Stimulated activated CD8-positive, alpha-beta memory T cell treated with anti-CD3 and anti-CD28 coated beads, Interleukin-12 subunit alpha, Interleukin-12 subunit beta, amount 100 ng/mL, for 24 hours (primary cell): Measurements from ENCODE around the gene SCART1.
"Not testable (repeated sequence)": the region's sequence is repeated elsewhere in the genome, so short reads cannot be mapped to it uniquely, and the experiment has no call there.

ENCODE experiments used
- DNase-seq: peaks from one replicate; pipeline ENCODE4 v3.0.0-alpha.2; 2020; ENCODE audit errors: extremely low read depth

Gene SCART1

GRCh38 chr10:133453516-133454203 lies at the start of gene SCART1:
Gene SCART1 (plus strand): TSS chr10:133453945. CDS start chr10:133453998, 53 bp downstream.
- no peak for DNase-seq

DNA sequence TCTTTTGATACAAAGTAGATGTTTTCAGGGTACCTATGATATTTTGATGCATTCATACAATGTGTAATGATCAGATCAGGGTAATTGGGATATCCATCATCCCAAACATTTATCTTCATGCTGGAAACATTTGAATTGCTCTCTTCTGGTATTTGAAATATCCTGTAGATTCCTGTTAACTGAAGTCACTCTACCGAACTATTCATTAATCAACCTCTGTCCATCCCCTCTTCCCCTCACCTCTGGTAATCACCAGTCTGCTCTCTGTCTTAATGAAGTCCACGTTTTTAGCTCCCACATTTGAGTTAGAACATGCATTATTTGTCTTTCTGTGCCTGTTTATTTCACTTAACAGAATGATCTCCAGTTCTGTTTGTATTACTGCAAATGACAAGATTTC lies 48.5 kb upstream of the SCART1 start:
- no peak for DNase-seq

- no peak for DNase-seq
These were observed 47.8 kb upstream of the SCART1 start for GRCh38 chr10:133405844-133406527.

- DNase-seq = no peak
These were observed 42.0 kb upstream of the SCART1 start for GRCh38 chr10:133411523-133412380.

DNA sequence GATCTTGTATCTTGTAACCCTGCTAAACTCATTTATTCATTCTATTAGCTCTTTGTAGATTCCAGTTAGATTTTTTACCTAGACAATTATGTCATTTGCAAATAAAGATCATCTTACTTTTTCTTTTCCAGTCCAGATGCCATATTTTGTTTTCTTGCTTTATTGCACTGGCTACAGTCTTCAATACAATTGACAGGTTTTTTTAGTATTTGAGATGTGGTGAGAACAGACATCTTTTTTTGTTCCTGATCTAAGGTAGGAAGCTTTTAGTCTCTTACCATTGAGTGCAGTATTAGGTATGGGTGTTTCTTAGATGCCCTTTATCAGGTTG lies 41.4 kb upstream of the SCART1 start:
- no peak for DNase-seq

- not testable (repeated sequence) for DNase-seq
These were observed 39.3 kb upstream of the SCART1 start for GRCh38 chr10:133414401-133414800.

- no peak for DNase-seq
These were observed 38.0 kb upstream of the SCART1 start for GRCh38 chr10:133415752-133416151.

GRCh38 chr10:133418289-133418993 lies 35.3 kb upstream of the SCART1 start:
- no peak for DNase-seq

- no peak for DNase-seq
These were observed 34.4 kb upstream of the SCART1 start for GRCh38 chr10:133419211-133419950.

DNA sequence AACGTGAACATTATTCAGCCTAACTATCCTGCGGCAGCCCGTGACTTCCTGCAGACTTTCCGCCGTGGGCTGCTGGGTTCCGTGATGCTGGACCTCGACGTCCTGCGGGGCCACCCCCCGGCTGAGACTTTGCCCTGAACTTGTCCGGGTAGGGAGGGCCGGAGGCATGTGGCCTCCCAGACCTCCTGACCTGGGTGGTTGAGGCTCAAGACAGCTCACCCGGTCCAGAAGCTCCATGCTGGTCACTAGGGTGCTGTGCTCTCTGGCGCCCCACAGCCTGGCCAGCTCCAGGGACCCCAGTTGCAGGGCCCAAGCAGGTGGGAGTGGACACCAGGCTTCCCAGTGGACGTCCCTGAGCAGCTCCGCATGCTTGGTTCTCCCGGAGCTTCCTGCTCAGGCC lies 33.7 kb upstream of the SCART1 start:
- no peak for DNase-seq

DNA sequence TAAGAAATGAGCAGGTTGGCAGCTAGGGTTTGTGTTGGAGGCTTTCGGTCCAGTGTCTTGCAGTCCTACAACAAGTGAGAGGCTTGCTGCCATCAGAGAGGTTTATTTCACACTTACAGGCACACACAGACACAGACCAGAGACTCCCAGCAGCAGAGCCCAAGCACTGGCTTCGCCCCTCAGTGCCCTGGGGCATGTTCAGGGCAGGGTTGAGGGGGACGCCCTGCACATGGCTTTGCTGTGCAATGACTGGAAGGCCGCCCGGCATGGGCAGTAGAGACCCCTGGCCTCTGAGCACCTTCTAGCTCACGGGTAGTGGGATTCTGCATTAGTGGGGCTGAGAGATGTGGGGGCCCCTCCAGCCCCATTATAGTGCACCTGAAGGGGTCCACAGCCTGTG lies 33.2 kb upstream of the SCART1 start:
- no peak for DNase-seq

DNA sequence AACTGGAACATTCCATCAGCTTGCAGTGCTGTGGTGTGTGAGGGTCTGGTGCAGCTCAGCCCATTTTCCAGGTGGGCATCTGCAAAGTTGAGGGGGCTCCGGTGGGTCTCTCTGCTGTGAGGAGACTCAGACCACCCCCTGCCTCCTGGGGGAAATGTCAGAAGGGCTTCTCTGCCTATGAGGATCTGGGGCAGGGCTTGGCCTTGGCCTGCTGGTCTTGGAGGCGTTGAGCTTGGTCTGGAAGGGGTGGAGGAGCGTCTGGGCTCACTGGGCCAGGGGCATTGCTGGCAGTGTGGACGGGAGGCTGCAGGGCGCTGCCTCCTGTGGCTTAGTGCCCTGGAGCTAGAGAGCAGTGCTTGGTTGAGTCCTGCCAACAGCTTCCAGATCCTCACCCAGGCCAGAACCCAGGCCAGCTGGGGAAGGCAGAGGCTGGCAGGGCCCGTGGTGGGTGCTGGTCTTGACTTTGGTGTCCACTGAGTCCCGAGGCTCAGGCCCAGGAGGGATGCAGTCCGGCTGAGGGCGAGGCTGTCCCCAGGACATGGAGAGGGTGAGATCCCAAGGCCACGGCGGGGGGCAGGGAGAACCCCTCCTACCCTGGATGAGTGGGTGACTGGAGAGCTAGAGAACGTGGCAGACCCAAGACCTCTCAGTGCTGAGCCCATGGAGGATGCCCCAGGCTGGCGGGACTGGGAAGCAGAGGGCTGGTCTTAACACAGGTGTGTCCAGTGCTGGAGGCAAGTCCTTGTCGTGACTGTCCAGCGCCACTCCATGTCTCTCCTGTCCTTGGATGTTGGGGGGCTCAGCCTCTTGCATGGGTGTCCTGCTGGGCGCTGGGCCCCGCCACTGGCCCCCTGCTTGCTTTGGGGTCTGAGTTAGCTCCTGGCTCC lies 32.2 kb upstream of the SCART1 start:
- no peak for DNase-seq

DNA sequence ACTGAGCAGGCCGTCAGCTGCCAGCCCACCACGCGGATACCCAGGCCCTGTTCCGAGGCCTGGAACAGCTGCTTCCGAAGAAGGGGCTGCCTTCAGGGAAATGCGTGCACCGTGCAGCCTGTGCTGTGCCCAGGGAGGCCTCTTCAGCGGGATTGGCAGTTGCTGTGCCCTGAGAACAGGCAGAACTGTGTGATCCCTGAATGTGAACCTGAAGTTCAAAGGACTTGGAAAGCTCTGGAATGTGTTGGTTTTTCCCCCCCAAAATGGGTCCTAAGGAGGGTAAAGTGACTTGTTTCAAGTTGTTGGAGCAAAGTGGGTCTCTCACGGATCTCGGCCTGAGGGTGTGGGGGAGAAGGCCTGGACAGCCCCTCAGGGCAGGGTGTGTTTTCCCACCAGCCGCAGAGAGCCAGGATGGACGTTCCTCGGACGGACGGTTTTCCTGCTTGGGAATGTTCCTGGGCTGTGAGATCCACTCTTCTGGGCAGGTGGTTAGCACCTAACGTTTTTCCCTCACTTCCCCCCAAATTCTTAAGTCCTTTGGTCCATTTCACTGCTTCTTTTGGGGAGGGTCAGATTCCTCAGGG lies 31.4 kb upstream of the SCART1 start:
- no peak for DNase-seq

DNA sequence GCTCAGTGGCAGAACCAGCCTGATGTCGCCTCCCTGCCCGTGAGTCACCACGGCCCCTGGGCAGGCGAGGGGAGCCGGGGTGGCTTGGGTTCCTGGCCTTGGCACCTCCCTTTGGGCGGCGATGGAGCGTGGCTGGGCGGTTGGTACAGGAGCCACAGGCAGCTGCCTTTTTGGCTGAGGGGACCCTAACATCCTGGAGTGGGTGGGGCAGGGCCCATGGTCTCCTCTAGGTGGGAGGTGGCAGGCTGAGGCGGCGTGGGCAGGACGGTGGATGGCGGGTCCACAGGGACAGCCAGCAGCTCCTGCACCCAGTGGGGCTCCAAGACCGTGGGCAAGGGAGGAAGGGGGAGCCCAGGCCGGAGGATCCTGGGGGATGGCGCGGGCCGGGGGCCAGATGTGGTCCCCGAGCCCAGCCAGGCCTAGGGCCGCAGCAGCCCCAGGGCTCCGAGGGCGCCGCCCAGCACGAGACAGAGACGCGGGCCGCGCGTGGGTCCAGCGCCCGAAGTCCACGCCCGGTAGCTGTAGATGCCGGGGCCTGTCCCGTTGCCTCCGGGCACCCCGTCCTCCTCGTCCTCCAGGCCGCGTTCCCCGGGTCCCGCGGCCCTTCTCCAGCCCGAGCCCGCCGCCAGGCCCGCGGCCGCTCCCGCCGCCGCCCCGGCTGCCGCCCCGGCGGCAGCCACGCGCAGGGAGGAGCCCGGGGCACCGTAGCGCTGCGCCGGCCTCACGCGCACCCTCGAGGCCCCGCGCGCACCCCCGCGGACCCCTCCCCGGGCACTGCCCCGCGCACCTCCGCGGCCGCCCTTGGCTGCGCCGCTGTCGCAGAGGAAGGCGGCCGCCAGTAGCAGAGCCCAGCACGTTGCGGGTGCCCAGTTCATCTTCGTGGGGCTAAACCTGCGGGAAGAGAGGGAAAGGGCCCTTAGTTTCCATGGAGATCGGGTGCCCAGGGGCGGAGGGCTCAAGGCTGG lies 30.7 kb upstream of the SCART1 start:
- DNase-seq = no peak

GRCh38 chr10:133424102-133424501 lies 29.6 kb upstream of the SCART1 start:
- DNase-seq = not testable (repeated sequence)

- not testable (repeated sequence) for DNase-seq
These were observed 29.1 kb upstream of the SCART1 start, which contains the start of gene SPRN for GRCh38 chr10:133424601-133425000. Gene SPRN (minus strand): TSS chr10:133424625. CDS start chr10:133423681, 944 bp downstream.

- not testable (repeated sequence) for DNase-seq
These were observed 24.2 kb upstream of the SCART1 start for GRCh38 chr10:133429571-133429970.

DNA sequence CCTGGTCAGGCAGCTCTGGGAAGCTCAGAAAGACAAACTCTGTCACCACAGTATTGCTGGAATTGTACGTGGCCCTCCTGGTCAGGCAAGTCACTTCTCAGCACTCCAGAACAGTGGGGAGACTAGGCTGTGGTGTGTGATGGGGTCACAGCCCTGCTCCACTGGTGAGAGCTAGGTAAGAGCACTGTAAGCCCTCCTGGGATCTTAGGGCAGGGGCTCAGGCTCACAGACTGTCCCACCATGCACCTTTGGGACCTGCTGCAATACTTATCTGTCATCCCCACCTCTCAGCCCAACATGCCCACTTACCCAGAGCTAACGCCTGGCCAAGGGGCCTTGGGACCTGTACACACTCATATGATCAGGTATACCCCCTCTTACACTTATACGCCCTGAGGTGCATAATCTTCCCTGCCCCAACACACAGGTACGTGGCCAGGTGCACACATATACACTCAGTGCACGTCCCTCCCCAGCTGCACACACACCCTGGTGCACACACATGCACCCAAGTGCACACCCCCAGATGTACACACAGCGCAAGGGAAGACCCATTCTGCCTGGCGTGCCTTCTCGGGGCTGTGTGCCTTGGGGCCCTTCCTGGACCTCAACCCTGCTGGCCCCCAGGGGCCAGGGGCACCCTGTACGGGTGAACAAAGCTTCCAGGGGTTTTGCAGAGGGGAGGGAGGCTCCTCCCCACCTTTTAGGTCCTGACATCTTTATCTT lies 21.7 kb upstream of the SCART1 start:
- DNase-seq = not testable (repeated sequence)
